HG02973 (cell line): ENCODE measurements around the gene C12orf42.

Experiments used
- ATAC-seq: cut with Tn5 transposase; IDR thresholded peaks from one replicate; pipeline ENCODE4 v1.9.1; 2021; ENCODE audit warnings: moderate library complexity; ENCODE audit not compliant: unreplicated experiment

C12orf42 gene

DNA sequence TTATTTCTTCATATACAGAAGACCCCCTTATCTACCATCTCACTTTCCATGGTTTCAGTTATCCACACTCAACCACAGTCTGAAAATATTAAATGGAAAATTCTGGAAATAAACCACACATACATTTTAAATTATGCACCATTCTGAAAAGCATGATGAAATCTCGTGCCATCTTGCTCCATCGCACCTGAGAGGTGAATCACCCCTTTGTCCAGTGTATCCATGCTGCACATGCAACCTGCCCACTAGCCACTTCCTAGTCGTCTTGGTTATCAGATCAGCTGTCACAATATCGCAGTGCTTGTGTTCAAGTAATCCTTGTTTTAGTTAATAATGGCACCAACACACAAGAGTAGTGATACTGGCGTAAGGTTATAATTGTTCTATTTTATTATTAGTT, 145.7 kb downstream of the C12orf42 start:
- no peak for ATAC-seq

- ATAC-seq: no peak
These were observed 146.8 kb downstream of the C12orf42 start for GRCh38 chr12:103348935-103349334.

DNA sequence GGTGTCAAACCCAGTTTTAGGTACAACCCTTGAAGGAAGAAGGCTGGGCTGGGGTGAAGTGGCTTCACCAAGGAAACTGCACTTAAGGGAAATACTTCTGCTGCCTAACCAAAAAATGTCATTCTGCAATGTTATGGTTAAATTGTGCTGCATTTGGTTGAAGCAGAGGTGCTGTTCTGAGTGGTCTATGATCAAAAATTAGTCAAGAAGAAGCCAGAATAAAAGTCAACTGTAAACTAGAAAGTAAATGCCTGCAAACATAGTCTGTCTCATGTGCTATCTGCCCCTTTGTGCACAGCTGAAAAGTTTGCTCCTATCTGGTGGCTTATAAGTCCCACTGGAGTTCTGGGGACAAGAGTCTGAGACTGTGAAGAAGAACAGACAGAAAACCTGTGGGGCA, 158.8 kb downstream of the C12orf42 start:
- ATAC-seq: no peak

- ATAC-seq: no peak
These were observed 161.3 kb downstream of the C12orf42 start for GRCh38 chr12:103334466-103334865.

DNA sequence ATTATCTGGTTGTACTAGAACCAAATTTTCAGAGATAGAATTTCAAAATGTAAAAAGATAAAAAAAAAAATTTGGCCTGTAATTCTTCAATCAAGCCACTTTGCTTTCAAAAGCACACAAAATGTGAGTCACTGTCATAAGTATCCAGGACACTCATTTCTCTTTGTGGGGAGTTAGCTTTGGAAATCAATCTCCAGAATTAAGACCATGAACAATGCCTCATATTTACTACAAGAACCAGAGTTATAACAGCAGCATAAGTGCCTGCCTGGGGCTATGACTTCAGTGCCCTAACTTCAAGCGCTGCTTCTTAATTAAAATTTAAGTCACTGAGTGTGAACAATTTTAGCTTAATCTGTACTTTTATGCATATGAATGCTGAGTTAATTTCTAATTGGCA, 162.1 kb downstream of the C12orf42 start:
- ATAC-seq: no peak

DNA sequence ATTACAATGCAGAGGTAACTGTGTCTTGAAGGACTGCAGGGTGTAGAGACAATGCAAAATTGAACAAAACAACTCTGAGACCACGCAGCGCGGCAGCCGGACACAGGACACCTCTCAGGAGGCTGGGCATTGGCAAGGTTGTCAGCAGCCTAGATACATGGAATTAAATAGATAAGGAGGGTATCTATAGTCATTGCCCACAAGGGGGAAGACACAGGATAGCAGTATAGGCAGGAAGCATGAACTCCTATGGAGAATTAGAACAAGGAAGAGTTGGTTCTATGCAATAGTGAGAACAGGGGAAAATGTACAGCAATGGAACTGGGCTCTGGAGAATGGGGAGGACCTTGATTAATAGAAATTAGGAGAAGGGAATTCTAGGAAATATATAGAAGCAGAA, 164.1 kb downstream of the C12orf42 start:
- no peak for ATAC-seq

GRCh38 chr12:103330672-103331071, 165.1 kb downstream of the C12orf42 start:
- no peak for ATAC-seq

DNA sequence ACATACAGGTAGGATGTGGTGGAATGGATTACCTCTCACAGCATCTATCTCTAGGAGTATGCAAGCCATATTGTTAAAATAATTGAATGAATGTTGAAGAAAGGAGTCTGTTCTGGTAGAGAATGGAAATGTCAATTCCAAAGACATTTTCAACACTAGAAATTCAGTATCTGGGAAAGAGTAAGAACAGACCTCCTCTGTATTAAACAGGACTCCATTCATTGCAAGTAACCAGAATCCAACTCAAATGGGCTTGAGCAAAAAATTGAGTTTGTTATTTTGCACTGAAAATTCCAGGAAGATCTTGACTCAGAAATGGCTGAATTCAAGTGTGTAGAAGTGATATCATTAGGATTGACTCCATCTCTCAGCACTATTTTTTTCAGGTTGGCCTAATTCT, 168.1 kb downstream of the C12orf42 start:
- ATAC-seq: no peak

DNA sequence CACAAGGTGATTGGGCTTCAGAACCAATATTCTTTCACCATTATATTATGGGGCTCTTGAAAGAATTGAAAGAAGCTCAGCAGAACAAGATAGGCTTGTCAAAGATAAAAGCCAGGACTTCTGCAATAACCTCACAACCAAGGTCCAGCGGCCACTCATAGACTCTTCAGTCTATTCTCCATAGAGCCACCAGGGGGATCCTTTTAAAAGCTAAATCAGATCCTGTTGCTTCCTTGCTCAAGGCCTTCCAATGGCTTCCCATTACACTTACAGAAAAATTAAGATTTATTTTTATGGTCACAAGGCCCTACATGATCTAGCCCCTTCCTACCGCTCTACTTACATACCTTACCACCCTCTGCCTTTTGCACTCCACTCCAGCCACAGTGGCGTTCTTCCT, 169.6 kb downstream of the C12orf42 start:
- ATAC-seq: no peak

- ATAC-seq: no peak
These were observed 177.2 kb downstream of the C12orf42 start for GRCh38 chr12:103318566-103318965.

GRCh38 chr12:103317220-103317619, 178.5 kb downstream of the C12orf42 start:
- no peak for ATAC-seq

DNA sequence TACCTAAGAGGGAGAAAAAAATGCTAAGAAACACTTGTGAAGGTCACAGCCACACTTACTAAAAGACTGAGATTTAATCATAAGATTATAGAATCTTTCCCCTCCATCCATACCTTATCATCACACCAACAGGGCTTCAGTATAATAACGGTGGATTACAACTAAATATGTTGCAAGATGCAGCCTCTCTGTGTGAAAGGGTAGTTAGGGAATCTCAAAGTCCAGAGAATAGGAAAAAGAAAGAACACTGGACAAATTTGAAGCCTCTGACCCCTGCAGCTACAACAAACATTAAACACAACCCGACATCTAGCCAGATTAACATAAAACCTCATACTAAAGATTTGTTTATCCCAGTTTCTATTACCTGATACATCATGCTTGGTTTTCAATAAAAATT, 181.0 kb downstream of the C12orf42 start:
- ATAC-seq: no peak

DNA sequence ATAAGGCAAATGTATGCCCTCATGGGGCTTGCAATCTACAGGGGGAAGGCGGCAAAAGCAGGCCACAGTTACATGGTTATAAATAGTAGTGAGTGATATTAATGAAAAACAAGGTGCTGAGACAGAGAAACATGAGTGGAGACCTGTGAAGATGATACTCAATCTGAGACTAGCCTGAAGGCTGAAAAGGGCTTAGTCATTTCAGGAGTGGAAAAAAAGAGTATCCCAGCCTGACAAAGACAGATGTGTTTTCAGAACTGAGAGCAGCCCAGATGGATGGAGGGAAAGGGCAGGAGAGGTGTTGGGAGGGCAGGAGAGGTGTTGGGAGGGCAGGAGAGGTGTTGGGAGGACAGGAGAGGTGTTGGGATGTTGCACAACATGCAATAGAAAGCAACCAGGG, 181.9 kb downstream of the C12orf42 start:
- no peak for ATAC-seq

DNA sequence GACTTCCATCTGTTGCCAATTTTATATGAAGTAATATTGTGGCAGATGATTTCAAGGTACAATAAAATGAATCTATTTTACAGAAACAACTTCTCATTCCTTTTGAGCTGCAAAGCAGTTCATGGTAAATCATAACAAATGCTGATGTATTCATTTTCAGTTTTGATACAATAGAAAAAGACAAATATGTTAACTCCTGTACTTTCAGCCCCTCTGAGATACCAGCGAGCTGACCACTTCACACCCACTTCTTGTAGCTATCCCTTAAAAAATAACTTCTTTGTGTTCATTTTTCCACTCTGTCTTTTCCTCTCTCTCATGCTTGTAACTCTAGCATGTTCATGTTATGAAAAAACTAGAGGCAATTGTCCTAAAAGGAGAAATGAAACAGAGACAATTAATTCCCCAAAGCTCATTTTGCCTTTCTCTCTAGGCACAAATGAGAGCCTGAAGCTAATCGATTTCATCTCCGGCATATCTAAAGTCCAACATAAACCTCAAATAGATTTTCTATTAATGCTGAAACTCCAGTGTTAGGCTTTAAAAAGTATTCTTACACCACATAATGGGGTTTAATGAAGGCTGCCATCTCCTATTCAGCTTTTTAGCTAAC, 182.9 kb downstream of the C12orf42 start:
- no peak for ATAC-seq

DNA sequence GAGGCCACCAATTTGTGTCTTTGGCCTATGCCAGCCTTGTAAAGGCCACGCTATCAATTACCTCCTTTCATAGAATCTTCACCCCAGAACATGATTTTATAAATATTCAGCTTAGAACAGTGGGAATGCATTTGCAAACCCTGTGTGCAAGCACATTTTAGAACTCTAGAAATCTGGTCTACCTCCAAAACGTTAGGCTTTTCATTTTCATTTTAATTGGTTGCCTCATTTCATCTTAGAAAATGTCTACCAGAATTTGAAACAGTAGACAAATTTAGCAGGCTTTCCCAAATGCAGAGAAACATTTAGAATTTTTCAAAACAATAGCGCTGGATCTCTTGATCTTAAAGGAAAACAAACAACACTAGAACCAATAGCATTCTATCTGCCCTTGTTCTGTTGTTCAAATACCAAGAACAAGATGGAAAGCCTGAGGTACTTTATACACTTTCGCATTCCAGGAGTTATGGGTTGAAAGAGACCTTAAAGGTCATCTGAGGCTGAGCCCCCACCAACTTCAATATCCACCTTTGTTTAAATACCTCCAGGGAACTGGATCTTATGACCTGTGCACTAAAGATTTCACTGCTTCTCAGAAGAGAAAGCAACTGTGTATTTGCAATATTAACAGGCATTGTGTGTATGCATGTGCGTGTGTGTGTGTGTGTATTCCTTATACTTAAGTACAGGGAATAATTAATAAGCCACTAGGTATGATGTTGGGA, 185.1 kb downstream of the C12orf42 start:
- ATAC-seq: no peak

GRCh38 chr12:103308396-103308795, 187.4 kb downstream of the C12orf42 start:
- no peak for ATAC-seq

DNA sequence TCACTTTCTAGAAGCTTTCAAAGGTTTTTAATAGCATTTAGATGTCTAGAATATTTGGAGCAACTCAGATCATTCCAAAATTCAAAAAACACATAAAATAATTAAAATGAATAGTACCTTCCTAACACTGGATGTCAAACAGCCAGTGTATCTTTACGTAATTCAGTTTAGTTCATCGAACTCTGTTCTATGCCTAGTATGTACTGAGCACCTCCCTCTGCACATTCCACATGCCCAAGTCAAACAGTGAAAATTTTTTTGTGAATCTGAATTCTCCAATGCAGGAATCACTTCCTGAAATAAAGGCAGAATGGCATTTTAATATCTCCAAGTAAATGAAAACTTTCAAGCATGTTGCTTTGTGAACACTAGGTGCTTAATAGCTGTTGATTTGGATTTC, 192.3 kb downstream of the C12orf42 start:
- ATAC-seq: no peak

- no peak for ATAC-seq
These were observed 193.9 kb downstream of the C12orf42 start for GRCh38 chr12:103301642-103302591.

DNA sequence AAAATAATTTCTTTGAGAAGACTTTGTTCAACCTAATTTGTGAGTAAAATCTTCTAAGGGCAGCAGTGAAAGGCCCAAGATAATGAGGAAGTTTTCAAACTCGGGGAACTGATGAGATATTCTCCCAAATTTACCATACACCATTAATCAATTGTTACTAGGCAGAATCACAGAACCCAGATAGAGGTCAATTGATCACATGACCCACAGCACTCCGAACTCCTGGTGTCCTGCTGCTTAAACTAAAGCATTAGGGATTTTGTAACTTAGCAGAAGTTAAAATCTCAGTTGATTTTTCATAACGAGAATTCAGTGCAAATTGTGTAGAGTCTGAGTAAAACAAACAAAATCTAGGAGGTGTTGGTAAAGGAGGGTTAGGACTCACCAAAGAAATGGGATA, 207.8 kb downstream of the C12orf42 start:
- no peak for ATAC-seq

DNA sequence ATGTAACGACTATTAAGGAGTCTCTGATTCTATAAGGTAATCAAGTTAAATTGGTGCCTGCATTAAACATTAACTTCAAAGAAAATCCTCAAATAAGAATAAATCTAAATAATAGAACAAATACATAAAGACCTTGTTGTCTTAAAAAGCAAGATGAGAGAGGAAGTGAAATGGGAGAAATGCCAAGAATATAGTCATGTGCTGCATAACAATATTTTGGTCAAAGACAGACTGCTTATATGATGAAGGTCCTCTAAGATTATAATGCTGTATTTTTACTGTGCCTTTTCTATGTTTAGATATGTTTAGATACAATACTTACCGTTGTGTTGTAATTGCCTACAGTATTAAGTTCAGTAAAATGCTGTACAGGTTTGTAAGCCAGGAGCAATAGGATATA, 213.6 kb downstream of the C12orf42 start:
- ATAC-seq: no peak

- peak; percentile 98 for ATAC-seq
These were observed 216.3 kb downstream of the C12orf42 start for GRCh38 chr12:103279444-103279843.

- no peak for ATAC-seq
These were observed 217.4 kb downstream of the C12orf42 start for GRCh38 chr12:103278329-103278728.
